G401.6 (cell line): ENCODE data around the gene UCKL1.
"Not testable (repeated sequence)": the region's sequence is repeated elsewhere in the genome, so short reads cannot be mapped to it uniquely, and the experiment has no call there.

Experiments used
- FAIRE-seq: peaks from 2 replicates; lab custom pipeline; 2012; peaks lifted over from hg19 to GRCh38; lab: Jason Lieb, UNC

The UCKL1 gene

DNA sequence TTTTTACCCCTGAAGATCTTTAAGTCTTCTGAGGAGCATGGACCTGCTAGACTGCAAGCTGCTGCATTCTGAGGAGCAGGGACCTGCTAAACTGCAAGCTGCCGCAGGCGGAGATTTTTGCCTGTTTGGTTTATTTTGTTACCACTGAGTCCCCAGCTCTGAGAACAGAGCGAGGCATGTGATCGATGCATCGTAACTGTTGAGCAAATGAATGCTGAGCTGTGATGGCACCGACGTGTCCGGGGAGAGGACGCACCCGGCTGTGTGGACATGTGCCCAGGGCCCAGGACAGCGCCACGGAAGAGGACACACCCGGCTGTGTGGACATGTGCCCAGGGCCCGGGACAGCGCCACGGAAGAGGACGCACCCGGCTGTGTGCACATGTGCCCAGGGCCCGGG, 37.1 kb downstream of the UCKL1 start:
- no peak for FAIRE-seq

GRCh38 chr20:63917811-63918210, 38.4 kb downstream of the UCKL1 start:
- FAIRE-seq: no peak

- not testable (repeated sequence) for FAIRE-seq
Measured at GRCh38 chr20:63916371-63916939, 39.8 kb downstream of the UCKL1 start.

DNA sequence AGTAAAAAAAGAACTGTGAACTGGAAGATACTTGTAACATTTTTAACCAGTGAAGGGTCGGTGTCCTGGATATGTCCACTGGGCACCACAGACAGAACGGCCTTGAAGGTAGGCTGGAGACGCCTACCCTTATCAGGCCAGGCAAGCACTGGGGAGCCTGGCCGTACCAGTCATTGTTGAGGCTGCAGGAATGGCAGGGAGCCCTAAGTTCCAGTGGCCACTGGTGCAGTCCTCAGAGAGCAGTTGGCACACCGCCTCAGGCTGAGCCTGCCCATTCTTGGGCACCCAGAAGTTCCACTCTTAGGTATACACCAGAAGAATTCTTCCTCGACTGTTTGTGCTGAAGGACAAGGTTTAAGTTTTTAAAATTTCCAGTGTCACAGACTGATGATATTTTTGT, 40.7 kb downstream of the UCKL1 start:
- no peak for FAIRE-seq

DNA sequence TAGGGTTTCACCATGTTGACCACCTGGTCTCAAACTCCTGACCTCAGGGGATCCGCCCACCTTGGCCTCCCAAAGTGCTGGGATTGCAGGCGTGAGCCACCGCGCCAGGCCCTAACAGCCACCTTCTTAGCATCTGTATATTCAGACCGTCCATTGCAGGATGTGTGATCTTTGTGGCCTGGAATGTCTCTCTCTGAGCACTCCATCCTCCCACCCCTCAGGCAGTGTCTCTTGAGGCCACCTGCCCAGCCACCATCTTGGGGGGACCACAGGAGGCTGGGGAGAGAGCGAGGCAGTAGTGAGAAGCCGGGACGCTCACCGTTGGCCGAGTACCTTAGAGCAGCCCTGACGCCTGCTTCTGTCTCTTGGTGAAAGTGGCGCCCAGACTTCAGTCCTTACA, 42.4 kb downstream of the UCKL1 start:
- FAIRE-seq: no peak

DNA sequence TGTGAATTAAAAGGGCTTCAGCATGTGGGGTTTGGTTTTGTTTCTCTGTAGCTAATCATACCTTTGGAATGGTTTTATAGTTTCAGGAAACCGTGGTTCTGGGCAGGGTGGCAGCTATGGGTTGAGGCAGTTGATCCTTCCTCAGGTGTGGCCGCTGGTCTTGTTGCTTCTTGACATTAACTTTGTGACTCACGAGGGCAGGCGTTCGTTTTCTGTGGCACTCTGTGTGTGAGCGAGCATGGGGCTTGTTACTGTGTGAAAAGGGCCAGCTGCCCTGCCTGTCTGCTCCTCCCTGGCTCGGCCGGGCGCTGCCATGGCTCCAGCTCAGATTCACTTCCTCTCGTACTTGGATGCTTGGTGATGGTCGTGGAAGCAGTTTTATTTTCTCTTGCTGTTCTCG, 45.0 kb downstream of the UCKL1 start:
- FAIRE-seq: no peak

DNA sequence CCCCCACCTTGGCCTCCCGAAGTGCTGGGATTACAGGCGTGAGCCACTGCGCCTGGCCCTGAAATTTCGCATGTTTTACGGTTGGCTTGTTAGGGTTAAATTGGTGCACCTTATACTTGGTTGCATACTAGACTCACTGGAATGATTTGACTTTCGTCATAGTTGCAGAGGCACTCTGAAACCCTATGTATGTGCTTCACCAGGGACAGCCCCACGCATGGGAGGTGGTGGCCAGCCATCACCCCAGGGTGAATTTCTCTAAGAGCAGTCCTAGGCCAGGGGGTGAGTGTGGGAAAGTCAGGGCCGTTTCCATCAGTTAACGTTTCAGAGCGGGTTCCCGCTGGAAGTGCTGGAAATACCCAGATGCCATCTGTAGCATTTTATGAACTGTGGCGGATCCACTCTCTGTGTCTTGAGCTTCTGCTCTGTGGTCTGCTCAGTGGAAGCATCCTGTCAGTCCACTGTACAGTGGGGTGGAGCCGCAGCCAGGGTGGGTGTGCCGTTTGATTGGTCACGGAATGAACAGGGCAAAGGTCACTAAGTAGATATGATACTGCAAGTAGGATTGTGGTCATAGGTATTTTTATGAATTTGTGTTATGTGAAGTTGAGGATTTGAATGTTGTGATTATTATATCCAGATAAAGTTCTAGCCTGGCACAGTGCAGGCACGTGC, 48.1 kb downstream of the UCKL1 start:
- FAIRE-seq: no peak

GRCh38 chr20:63903796-63904561, 52.2 kb downstream of the UCKL1 start:
- FAIRE-seq: no peak

DNA sequence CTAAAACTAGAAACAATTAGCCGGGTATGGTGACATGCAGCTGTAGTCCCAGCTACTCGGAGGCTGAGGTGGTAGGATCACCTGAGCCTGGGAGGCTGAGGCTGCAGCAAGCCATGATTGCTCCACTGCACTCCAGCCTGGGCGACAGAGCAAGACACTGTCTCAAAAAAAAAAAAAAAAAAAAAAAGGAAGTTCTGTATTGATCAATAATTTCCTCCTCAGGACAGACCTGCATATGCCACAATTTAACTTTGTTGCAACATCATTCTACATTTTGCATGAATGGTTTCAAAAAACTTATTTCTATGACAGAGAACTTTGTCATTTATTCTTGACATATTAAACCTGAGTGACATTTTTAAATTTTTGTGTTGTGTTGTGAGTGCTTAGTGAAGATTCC, 55.8 kb downstream of the UCKL1 start:
- no peak for FAIRE-seq

- no peak for FAIRE-seq
Measured at GRCh38 chr20:63898882-63899558, 57.2 kb downstream of the UCKL1 start.

DNA sequence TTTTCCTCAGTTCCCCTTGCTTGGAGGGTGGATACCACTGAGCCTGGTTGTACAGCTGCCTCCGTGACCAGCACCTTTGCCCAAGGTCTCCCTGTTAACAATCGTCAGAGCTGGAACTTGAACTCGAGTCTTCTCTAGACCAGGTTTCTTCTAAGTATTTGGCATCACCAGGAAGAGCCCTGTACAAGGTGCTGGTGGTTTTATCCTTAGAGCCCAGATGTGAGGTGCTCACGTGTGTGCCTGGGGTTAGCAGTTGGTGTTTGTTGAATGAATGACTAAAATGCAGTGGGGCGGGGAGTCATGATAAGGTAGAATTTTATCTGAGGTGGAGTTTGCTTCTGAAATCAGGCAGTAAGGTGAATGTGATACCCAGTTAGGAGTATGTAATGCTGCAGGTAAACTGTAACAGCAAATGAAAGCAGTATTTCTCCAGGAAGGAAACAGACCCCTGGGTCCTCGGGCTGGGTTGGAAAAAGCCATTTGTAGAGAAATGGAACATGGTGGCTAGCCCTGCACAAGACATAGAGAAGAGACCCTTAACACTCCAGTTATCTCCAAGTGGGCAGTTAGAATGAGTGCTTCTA, 58.1 kb downstream of the UCKL1 start:
- FAIRE-seq: no peak

DNA sequence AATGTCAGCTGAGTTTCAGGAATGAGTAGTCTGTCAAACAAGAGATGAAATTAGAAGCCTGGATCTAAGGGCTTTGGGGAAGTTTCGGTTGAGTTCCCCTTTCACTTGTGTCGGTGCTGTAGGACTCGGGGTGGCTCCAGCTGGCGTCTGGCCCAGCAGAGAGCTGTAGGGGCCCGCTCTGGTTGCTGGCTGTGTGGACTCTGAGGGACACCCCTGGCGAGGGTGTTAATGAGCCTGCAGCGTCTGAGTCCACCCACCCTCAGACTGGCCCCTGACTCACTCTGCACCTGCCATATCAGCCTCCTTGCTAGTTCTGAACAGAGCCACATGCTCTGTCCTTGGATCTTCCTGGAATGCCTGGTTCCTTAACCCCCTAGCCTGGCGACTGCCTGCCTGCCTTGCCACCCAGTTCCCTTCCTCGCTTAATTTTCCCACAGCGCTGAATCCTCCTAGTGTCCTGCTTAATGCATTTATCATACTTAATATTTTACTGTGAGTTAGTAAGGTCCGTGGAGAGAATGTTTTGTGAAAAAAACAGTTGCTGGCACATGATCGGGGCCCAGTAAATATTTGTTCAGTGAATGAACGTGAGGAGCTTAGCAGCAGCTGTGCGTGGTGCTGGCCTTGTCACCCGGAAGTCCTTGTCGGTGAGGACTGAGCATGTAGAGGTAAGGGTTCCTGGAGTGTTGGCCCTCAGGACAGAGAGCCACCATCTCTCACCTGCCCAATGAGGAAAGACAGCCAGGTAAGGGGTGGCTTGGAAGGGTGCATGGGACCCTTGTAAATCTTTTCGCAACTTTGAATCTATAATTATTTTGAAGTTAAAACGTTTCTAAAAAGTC, 59.7 kb downstream of the UCKL1 start:
- no peak for FAIRE-seq

GRCh38 chr20:63895952-63896263, 60.3 kb downstream of the UCKL1 start:
- FAIRE-seq: no peak

GRCh38 chr20:63895202-63895951, 60.8 kb downstream of the UCKL1 start:
- FAIRE-seq: no peak

DNA sequence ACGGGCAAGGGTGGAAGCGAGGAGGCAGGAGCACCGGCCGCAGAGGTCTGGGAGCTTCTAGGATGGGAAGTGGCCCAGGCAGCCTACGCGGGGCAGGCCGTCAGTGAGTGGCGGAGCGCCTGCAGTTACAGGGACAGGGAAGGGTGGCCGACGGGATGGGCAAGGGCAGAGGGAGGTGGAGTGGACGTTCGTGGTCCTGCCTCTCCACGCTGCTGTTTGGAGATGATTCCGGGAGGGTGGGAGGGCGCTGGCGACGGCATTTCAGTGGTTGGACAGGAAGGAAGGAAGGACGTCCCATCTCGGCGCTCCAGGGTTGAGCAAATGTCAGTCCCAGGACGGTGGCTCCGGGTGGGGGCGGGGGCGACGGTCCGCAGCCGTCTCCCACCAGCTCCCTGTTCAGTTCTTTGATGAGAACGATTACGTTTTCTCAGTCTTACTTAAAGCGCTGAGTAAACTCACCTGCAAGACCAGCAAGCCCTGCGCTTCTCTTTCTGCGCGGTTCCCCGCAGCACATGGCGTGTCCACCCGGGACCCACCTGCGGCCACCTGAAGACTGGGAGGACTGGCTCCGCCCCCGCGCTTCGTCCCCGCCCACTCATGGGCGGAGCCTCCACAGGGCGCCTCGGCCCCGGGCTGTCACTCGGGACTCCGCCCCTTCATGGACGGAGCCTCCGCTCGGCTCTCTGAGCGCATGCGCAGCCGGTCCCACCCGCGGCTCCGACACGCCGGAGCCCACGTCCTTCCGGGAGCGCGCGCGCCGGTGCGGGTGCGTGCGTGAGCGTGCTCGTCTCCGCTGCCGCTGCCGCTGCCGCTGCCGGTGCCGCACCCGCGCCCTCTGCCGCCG, 61.6 kb downstream of the UCKL1 start, which contains the start of gene DNAJC5:
TSS of gene DNAJC5 (plus strand) at position 769 of the 844 bp plus-strand sequence. CDS start 33,220 bp downstream, outside the sequence.
- no peak for FAIRE-seq

- no peak for FAIRE-seq
Measured at GRCh38 chr20:63893999-63894357, 62.2 kb downstream of the UCKL1 start.

DNA sequence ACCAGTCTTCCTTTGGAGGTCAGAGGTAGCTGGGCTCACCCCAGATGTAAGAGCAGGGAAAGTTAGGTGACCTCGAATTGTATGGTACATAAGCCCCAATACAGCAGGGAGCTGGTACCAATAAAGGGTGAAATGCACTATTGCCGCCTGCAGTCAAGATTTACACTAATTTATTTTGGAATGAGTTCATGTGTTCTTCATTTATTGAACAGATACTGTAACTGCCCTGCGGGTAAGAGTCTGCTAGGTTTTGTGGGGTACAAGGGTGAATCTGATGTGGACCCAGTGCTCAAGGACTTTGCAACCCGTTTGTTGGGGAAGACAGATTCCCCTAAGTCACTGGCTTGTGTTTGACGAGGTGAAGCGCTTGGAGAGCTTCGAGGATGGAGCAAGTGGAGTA, 63.8 kb downstream of the UCKL1 start:
- no peak for FAIRE-seq

GRCh38 chr20:63891061-63892002, 64.9 kb downstream of the UCKL1 start:
- FAIRE-seq: no peak

- FAIRE-seq: no peak
Measured at GRCh38 chr20:63890616-63891015, 65.6 kb downstream of the UCKL1 start.
